ENCODE results near the gene TAPBP. TPM values are rescaled to one million over a fixed set of nuclear protein-coding genes. Genes with fewer than 3 reads are reported as not detected.

Gene TAPBP
- total RNA-seq, 1 donor from 2014 or later = 20.2 TPM

- DNase-seq (ENCODE audit: low spot score, unreplicated experiment) = no peak
- no peaks in the 10 kb centered on the region for H3K36me3 Mint-ChIP-seq (ENCODE audit: insufficient read depth)
- H3K27ac Mint-ChIP-seq = no peak overlapping the region
- TF ChIP-seq CTCF (IDR thresholded peaks at IDR 0.05; ENCODE audit: unreplicated experiment) = no peak
- H3K4me3 Mint-ChIP-seq (ENCODE audit: low read depth) = no peak overlapping the region
- no peaks in the 10 kb centered on the region for H3K4me1 Mint-ChIP-seq (ENCODE audit: low read depth)
- no peaks in the 10 kb centered on the region for H3K27me3 Mint-ChIP-seq
- H3K9me3 Mint-ChIP-seq (ENCODE audit: low read depth) = no peaks in the 10 kb centered on the region
Measured at GRCh38 chr6:33336495-33336894, 22.6 kb upstream of the TAPBP start.

GRCh38 chr6:33335916-33336315, 22.0 kb upstream of the TAPBP start:
- H3K27ac Mint-ChIP-seq = no peak overlapping the region
- no peaks in the 10 kb centered on the region for H3K36me3 Mint-ChIP-seq (ENCODE audit: insufficient read depth)
- no peaks in the 10 kb centered on the region for H3K9me3 Mint-ChIP-seq (ENCODE audit: low read depth)
- no peaks in the 10 kb centered on the region for H3K27me3 Mint-ChIP-seq
- H3K4me1 Mint-ChIP-seq (ENCODE audit: low read depth) = no peaks in the 10 kb centered on the region
- no peak overlapping the region for H3K4me3 Mint-ChIP-seq (ENCODE audit: low read depth)
- no peak for DNase-seq (ENCODE audit: low spot score, unreplicated experiment)
- no peak for TF ChIP-seq CTCF (IDR thresholded peaks at IDR 0.05; ENCODE audit: unreplicated experiment)

GRCh38 chr6:33333666-33334065, 19.8 kb upstream of the TAPBP start:
- DNase-seq (ENCODE audit: low spot score, unreplicated experiment) = no peak
- H3K9me3 Mint-ChIP-seq (ENCODE audit: low read depth) = no peaks in the 10 kb centered on the region
- no peak overlapping the region for H3K4me3 Mint-ChIP-seq (ENCODE audit: low read depth)
- H3K27me3 Mint-ChIP-seq = no peaks in the 10 kb centered on the region
- no peaks in the 10 kb centered on the region for H3K36me3 Mint-ChIP-seq (ENCODE audit: insufficient read depth)
- H3K4me1 Mint-ChIP-seq (ENCODE audit: low read depth) = no peaks in the 10 kb centered on the region
- no peak for TF ChIP-seq CTCF (IDR thresholded peaks at IDR 0.05; ENCODE audit: unreplicated experiment)
- no peak overlapping the region for H3K27ac Mint-ChIP-seq

- Mint-ChIP-seq H3K27me3 (no peaks in the 10 kb centered on the region), H3K9me3 (ENCODE audit: low read depth) (no peaks in the 10 kb centered on the region), H3K27ac (no peak overlapping the region), H3K36me3 (ENCODE audit: insufficient read depth) (no peaks in the 10 kb centered on the region), H3K4me3 (ENCODE audit: low read depth) (no peak overlapping the region), H3K4me1 (ENCODE audit: low read depth) (no peaks in the 10 kb centered on the region)
- DNase-seq (ENCODE audit: low spot score, unreplicated experiment) = no peak
- no peak for TF ChIP-seq CTCF (IDR thresholded peaks at IDR 0.05; ENCODE audit: unreplicated experiment)
Measured at GRCh38 chr6:33330736-33331135, 16.9 kb upstream of the TAPBP start.

GRCh38 chr6:33329058-33329457, 15.2 kb upstream of the TAPBP start:
- no peak for DNase-seq (ENCODE audit: low spot score, unreplicated experiment)
- Mint-ChIP-seq H3K9me3 (ENCODE audit: low read depth) (no peaks in the 10 kb centered on the region), H3K27me3 (no peaks in the 10 kb centered on the region)

More at GRCh38 chr6:33329058-33329457, 15.2 kb upstream of the TAPBP start:
- Mint-ChIP-seq H3K4me1 (ENCODE audit: low read depth) (no peaks in the 10 kb centered on the region), H3K36me3 (ENCODE audit: insufficient read depth) (no peaks in the 10 kb centered on the region), H3K27ac (no peak overlapping the region), H3K4me3 (ENCODE audit: low read depth) (no peak overlapping the region)
- no peak for TF ChIP-seq CTCF (IDR thresholded peaks at IDR 0.05; ENCODE audit: unreplicated experiment)
